GM12878 (cell line): ENCODE results near the gene KLF7. TPM values are rescaled to one million over a fixed set of nuclear protein-coding genes. Genes with fewer than 3 reads are reported as not detected.

ENCODE experiments used
- ATAC-seq: fragments of 200-7000 bp; cut with Tn5 transposase; 3 replicates; pipeline ENCODE4 v1.9.1; 2020; ENCODE audit warnings: mild to moderate bottlenecking, moderate library complexity
- BruUV-seq: library from RNA; stranded (reverse); fragments of 400-500 nt; replicated peaks from 2 replicates; lab custom pipeline; 2021; lab: Mats Ljungman, UMichigan
- CTCF ChIA-PET: fragments of 300-600 bp; sonication (Branson Sonifier 250); formaldehyde crosslinking; extraction: SDS; loops from one replicate; lab custom pipeline; 2021; ENCODE audit warnings: inconsistent platforms; lab: Yijun Ruan, JAX
- POLR2A ChIA-PET: fragments of 350-600 bp; formaldehyde crosslinking; extraction: SDS; loops from one replicate; lab custom pipeline; 2021; ENCODE audit warnings: inconsistent platforms; lab: Charles Lee
- RAD21 ChIA-PET: fragments of 300-600 bp; sonication (Branson Sonifier 250); formaldehyde crosslinking; loops from one replicate; lab custom pipeline; 2023; ENCODE audit warnings: antibody characterized with exemption; ENCODE audit not compliant: unreplicated experiment; lab: Charles Lee
- SMC1A ChIA-PET: fragments of 300-600 bp; sonication (Branson Sonifier 250); formaldehyde crosslinking; loops from one replicate; lab custom pipeline; 2023; ENCODE audit not compliant: unreplicated experiment, uncharacterized antibody; lab: Charles Lee
- DNase-seq: peaks from one replicate; pipeline ENCODE4 v3.0.0-alpha.2; 2011; ENCODE audit warnings: low read depth, low spot score
- FAIRE-seq: peaks from 3 replicates; lab custom pipeline; 2011; peaks lifted over from hg19 to GRCh38; lab: Jason Lieb, UNC
- H2AFZ ChIP-seq: 2 replicates; pipeline ENCODE4 v1.6.0; 2011; ENCODE audit warnings: low read depth, low read length, control low read depth; ENCODE audit not compliant: control insufficient read depth
- H3K27ac ChIP-seq: 2 replicates; pipeline ENCODE4 v1.5.1; 2011; ENCODE audit warnings: control low read depth; ENCODE audit not compliant: control insufficient read depth, insufficient read depth
- H3K27me3 ChIP-seq, 2 experiments: replicated peaks in 1 of 2; 2 replicates each; pipeline versions ENCODE4 v1.6.0 to v1.6.1; 2011; ENCODE audit warnings: low read length in 1 of 2; ENCODE audit not compliant: control insufficient read depth in 2 of 2, insufficient read depth in 2 of 2
- H3K36me3 ChIP-seq, 2 experiments: 2 replicates each; pipeline ENCODE4 v1.5.1; 2011; ENCODE audit warnings: low read length in 1 of 2; ENCODE audit not compliant: control insufficient read depth in 2 of 2, insufficient read depth in 2 of 2
- H3K4me1 ChIP-seq: 2 replicates; pipeline ENCODE4 v1.6.1; 2011; ENCODE audit warnings: mild to moderate bottlenecking, low read length, moderate library complexity, mixed read lengths; ENCODE audit not compliant: control insufficient read depth, insufficient read depth
- H3K4me2 ChIP-seq: 2 replicates; pipeline ENCODE4 v1.6.0; 2011; ENCODE audit warnings: control low read depth; ENCODE audit not compliant: control insufficient read depth, insufficient read depth
- H3K4me3 ChIP-seq: fragments of 200-600 bp; sonication (generic); 2 replicates; pipeline ENCODE4 v1.5.1; 2016
- H3K79me2 ChIP-seq: 2 replicates; pipeline ENCODE4 v1.6.0; 2011; ENCODE audit warnings: low read length; ENCODE audit not compliant: control insufficient read depth, insufficient read depth
- H3K9ac ChIP-seq: 2 replicates; pipeline ENCODE4 v1.8.0; 2011; ENCODE audit warnings: low read length, control low read depth, mixed read lengths; ENCODE audit not compliant: control insufficient read depth, insufficient read depth
- H3K9me3 ChIP-seq: replicated peaks from 3 replicates; pipeline ENCODE4 v1.5.1; 2011; ENCODE audit warnings: mild to moderate bottlenecking, low read length; ENCODE audit not compliant: control insufficient read depth, insufficient read depth
- H4K20me1 ChIP-seq: 2 replicates; pipeline ENCODE4 v1.6.0; 2011; ENCODE audit not compliant: control insufficient read depth, insufficient read depth
- CEBPZ ChIP-seq: fragments of 150-350 bp; IDR thresholded peaks from 2 replicates; pipeline ENCODE4 v1.6.1; 2016; ENCODE audit warnings: low read depth, low read length
- FOS ChIP-seq: IDR thresholded peaks from 3 replicates; pipeline ENCODE4 v1.6.1; 2011; ENCODE audit warnings: borderline replicate concordance; ENCODE audit not compliant: insufficient read length; ENCODE audit errors: extremely low read depth
- IRF4 ChIP-seq: IDR thresholded peaks from 2 replicates; pipeline ENCODE4 v1.6.1; 2011; ENCODE audit warnings: low read depth, low read length
- NR2C2 ChIP-seq: IDR thresholded peaks from 2 replicates; pipeline ENCODE4 v1.6.1; 2011; ENCODE audit warnings: borderline replicate concordance, low read depth; ENCODE audit not compliant: control insufficient read depth, insufficient read length
- ZNF274 ChIP-seq: IDR thresholded peaks from one replicate; pipeline ENCODE4 v1.8.0; 2011; ENCODE audit not compliant: insufficient read length, insufficient read depth
- WGBS: methylation state at CpG from one replicate; pipeline ENCODE4 v1.1.6; 2016; ENCODE audit warnings: low lambda C conversion rate; ENCODE audit not compliant: insufficient replicate concordance, insufficient coverage; ENCODE audit errors: missing lambda C conversion rate; 5-methylcytosine and 5-hydroxymethylcytosine counted together
- in situ Hi-C: fragments of 300-500 bp; cut with MboI; formaldehyde crosslinking; loops from 9 replicates; pipeline ENCODE4 v1.14.3; 2018; ENCODE audit warnings: mixed read lengths
- intact Hi-C: fragments of 100-400 bp; cut with micrococcal nuclease; formaldehyde crosslinking; loops from one replicate; pipeline ENCODE4 v1.14.2; 2022; ENCODE audit not compliant: unreplicated experiment
- polyA plus RNA-seq, 11 experiments: library from polyadenylated mRNA; depleted of rRNA in 4 of 11; unstranded in 6 of 11; stranded (reverse) in 5 of 11; fragments of >200 nt; fragmentation: Nextera tagmentation in 4 of 11; fragmentation: Illumina TruSeq in 1 of 11; extraction: Ambion mirVana in 4 of 11; extraction: Trizol in 1 of 11; gene quantifications; 1 replicate in 1 of 11; 2 replicates in 10 of 11; pipeline versions ENCODE4 v1.2.1 to v1.2.3, GENCODE V29; 2011 to 2016; ENCODE audit warnings: inconsistent platforms in 2 of 11, missing spikeins in 2 of 11, low read depth in 1 of 11
- total RNA-seq, 4 experiments: library from RNA; depleted of rRNA in 3 of 4; stranded (reverse); fragments of >200 nt in 3 of 4; fragmentation: Illumina TruSeq in 1 of 4; extraction: Trizol in 1 of 4; gene quantifications; 2 replicates each; pipeline versions ENCODE4 v1.2.1 to v1.2.3, GENCODE V29; 2013 to 2021

KLF7 gene
- total and polyA plus RNA-seq, 10 of the 15 experiments (the other 5 are each of a cell fraction or from before 2014, with no cell fraction given), result 2.4 to 24.8 (median 8.5) TPM

DNA sequence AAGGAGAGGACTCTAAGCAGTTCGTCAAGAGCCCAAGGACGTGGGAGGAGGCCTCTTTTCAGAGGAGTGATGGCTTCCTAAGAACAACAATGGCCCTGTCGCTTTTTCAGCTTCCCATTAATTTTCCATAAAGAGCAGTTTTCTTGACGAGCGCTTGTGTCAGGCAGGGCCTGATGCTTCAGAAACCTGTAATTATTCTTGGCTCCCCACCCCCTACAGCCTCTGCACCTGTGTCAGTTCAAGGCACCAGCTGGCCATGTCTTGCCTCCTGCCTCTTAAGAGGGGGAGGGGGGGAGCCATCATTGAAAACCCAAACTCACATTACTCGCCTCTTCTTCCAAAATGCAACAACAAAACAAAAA is 32.3 kb downstream of the KLF7 start:
- Histone ChIP-seq H3K36me3 (no peaks in the 10 kb centered on the region; a peak in 1 of 4 replicates), H3K27ac (no peak overlapping the region), H3K27me3 (no peaks in the 10 kb centered on the region), H4K20me1 (no peaks in the 10 kb centered on the region), H3K79me2 (peaks cover 14% of the 10 kb centered on the region), H3K9me3 (no peaks in the 10 kb centered on the region; the same call in 2 of the 3 replicates), H3K4me2 (no peak overlapping the region), H2AFZ (no peak overlapping the region), H3K9ac (no peak overlapping the region), H3K4me1 (peaks cover 2% of the 10 kb centered on the region; the same call in 1 of the 2 replicates), H3K4me3 (no peak overlapping the region)
- no TSS peak for BruUV-seq
- SMC1A ChIA-PET, result interaction anchor here (1.0 to 8.3 kb wide), 2 partner anchors 10 kb away, joined by 3 to 51 read pairs; no protein-coding TSS in a partner anchor
- no peak for TF ChIP-seq CEBPZ
- no peak for TF ChIP-seq IRF4
- TF ChIP-seq ZNF274, result no peak
- TF ChIP-seq FOS, result no peak
- no peak for TF ChIP-seq NR2C2
- CTCF ChIA-PET, result interaction anchor here (1.1 to 2.1 kb wide), 2 partner anchors 10 to 208 kb away, joined by 4 to 7 read pairs; no protein-coding TSS in a partner anchor
- no peak for FAIRE-seq
- RAD21 ChIA-PET, result no interaction called here
- in situ Hi-C loops, result no loop called here
- no peak for ATAC-seq
- WGBS, result 90% methylated on average over 6 of the region's 6 CpGs
- intact Hi-C loops, result no loop called here
- DNase-seq, result no peak
- POLR2A ChIA-PET, result interaction anchor here (1.3 kb wide), 1 partner anchor 11 kb away, joined by 4 read pairs; no protein-coding TSS in a partner anchor
